A673 (cell line): ENCODE data around the gene B3GALT6.

Experiments
- CTCF ChIP-seq: fragments of 300-800, 200-600 bp; sonication (generic); conservative IDR thresholded peaks from 2 replicates; pipeline ENCODE4 v1.5.1; 2017; ENCODE audit warnings: low read depth, mild to moderate bottlenecking, antibody characterized with exemption, low read length, moderate library complexity, mixed read lengths
- EZH2 ChIP-seq: fragments of 200-600 bp; sonication (generic); IDR thresholded peaks from 2 replicates; pipeline ENCODE4 v1.6.1; 2017; ENCODE audit warnings: borderline replicate concordance, low read depth, mild to moderate bottlenecking, mixed read lengths, antibody characterized with exemption, low read length; ENCODE audit not compliant: poor library complexity, severe bottlenecking

- no peak for TF ChIP-seq CTCF
- no peak for TF ChIP-seq EZH2
Measured at GRCh38 chr1:1283821-1284220, 51.8 kb downstream of the B3GALT6 start.
